Heart left ventricle (tissue), 13 donors: Measurements from ENCODE around the gene GLMP.

ENCODE experiments used
- POLR2A ChIP-seq, 2 donors: fragments of 450-650 bp; IDR thresholded peaks; one replicate each; pipeline ENCODE4 v1.6.1; 2017; ENCODE audit warnings: antibody characterized with exemption in 2 of 2, mild to moderate bottlenecking in 2 of 2, moderate library complexity in 2 of 2
- TF ChIP-seq, protein P1 (sequence below), 12 donors: fragments of 200-600 bp; sonication (generic) in 4 of 12; IDR thresholded peaks; one replicate each; pipeline versions ENCODE4 v1.5.0 to v1.8.0; 2018 to 2022; ENCODE audit warnings: antibody characterized with exemption in 12 of 12, mild to moderate bottlenecking in 5 of 12
- donor health status: ischemic (EF 13 %, LVEDD 7.1; RV severe dilation, severe dysfunction).
- donor health status: DM: no; HTN: yes; CAD: no.
- donor health status: DM: no; HTN: no; CAD: no.
- donor health status: ischemic (EF 25% LVEDD 6.9; RV normal size, moderate dysfunction).
- donor health status: ischemic (EF 25% LVEDD 5.7; RV mildly dilated, moderate dysfunction).
- donor health status: ischemic (EF 35%, LVEDD 5.7; RV mildly dilated, moderate dysfunction).
- donor health status: nonischemic (EF 11% LVEDD 7.7; RV severe dilation, severe dysfunction).
- donor health status: DM: yes; HTN: yes; CAD: no.
- donor health status: PGD.
- donor health status: ischemic (EF 29% LVEDD 5.4; RV normal size, mild dysfunction).
- donor health status: nonischemic (EF 23%, LVEDD 6.1; RV moderate dilation, normal function).

DNA sequence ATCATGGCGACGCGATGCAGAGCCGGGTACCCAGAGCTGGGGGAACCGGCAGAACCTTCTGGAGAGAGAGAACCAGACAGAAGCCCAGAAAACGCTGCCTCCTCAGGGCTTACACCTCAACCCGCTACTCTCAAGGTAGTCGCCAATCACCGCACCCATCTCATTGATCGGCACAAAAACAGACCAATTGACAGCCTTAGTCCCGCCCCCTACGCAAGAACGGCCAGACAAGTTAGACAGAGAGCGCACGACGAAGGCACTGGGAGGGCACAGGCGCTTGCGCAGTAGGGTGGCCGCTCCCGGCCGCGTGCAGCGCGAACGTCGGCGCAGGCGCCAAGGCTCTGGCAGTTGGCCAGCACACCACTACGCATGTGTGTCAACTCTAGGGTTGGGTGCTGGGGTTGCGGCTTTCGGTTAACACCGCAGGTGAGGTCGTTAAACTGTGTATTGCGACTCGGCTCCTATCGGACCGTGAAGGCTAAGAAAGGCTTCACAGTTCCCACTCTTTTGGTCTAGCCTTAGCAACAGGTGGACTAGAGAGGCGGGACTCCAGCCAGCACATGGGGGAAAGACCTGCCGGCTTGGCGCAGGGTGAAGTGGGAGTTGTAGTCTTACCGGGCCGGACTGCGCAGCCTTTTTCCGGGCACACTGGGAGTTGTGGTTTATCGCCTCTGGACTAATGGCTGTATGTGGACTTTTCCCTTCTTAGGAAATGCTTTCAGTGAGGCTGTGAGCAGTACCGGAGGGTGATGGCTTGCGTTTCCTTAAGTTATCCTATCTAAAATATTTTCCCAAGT, 42.9 kb upstream of the GLMP start, which contains the start of the genes CCT3 and TSACC:
- TF ChIP-seq, protein P1, sequence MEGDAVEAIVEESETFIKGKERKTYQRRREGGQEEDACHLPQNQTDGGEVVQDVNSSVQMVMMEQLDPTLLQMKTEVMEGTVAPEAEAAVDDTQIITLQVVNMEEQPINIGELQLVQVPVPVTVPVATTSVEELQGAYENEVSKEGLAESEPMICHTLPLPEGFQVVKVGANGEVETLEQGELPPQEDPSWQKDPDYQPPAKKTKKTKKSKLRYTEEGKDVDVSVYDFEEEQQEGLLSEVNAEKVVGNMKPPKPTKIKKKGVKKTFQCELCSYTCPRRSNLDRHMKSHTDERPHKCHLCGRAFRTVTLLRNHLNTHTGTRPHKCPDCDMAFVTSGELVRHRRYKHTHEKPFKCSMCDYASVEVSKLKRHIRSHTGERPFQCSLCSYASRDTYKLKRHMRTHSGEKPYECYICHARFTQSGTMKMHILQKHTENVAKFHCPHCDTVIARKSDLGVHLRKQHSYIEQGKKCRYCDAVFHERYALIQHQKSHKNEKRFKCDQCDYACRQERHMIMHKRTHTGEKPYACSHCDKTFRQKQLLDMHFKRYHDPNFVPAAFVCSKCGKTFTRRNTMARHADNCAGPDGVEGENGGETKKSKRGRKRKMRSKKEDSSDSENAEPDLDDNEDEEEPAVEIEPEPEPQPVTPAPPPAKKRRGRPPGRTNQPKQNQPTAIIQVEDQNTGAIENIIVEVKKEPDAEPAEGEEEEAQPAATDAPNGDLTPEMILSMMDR (IDR thresholded peaks at IDR 0.05), result no peak
- peak in 1 of 2 donors; percentile 82 for TF ChIP-seq POLR2A (IDR thresholded peaks at IDR 0.05)
